Measurements from ENCODE around the gene HIPK4. TPM values are rescaled to one million over a fixed set of nuclear protein-coding genes. Genes with fewer than 3 reads are reported as not detected.
A peak's percentile ranks its signal among the peaks of the same experiment; 100 is the strongest.

HIPK4 gene
- total and polyA plus RNA-seq, 9 of the 15 experiments (the other 6 are each of a cell fraction or from before 2014, with no cell fraction given), result 0.06 to 0.09 TPM; not detected in 7

DNA sequence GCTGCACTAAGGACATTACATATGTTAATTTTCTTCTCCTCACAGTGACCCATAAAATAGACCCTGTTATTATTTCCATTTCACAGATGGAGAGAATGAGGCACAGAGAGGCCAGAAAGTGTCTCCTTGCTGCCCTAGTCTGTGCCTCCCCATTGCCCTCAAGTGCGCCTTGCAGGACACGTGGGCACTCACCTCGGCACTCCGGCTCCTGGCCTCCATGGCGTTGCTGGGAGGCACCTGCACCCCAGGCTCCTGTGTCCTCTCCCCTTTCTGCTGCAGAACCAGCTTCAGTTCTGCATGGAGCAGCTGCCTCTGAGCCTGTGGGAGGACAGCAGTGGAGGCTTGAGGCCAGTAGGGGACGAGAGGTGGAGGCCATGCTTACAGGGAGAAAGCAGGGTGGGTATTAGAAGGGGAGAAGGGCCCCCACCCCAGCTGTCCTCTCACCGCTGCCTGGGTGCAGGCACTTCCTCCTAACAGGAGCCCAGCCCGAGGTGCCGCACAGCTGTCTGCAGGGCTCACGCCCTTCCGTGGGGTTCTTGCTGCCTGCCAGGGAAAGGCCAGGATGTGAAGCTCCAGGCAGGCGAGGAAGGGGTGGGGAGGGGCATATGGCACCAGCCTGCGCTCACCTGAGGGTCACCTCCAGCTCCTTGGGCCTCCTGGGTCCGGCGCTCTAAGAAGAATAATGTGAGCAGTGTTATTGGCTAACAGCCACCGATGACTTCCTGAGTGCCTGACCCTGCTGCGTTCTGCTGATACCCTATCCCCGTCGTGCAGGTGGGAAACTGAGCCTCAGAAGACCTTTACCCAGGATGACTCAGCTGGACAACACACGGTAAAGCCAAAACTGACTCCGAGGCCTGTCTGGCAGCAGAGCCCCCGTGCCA lies 18.0 kb upstream of the HIPK4 start (continued):
- TF ChIP-seq, protein P1, sequence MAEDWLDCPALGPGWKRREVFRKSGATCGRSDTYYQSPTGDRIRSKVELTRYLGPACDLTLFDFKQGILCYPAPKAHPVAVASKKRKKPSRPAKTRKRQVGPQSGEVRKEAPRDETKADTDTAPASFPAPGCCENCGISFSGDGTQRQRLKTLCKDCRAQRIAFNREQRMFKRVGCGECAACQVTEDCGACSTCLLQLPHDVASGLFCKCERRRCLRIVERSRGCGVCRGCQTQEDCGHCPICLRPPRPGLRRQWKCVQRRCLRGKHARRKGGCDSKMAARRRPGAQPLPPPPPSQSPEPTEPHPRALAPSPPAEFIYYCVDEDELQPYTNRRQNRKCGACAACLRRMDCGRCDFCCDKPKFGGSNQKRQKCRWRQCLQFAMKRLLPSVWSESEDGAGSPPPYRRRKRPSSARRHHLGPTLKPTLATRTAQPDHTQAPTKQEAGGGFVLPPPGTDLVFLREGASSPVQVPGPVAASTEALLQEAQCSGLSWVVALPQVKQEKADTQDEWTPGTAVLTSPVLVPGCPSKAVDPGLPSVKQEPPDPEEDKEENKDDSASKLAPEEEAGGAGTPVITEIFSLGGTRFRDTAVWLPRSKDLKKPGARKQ (CRISPR knock-in tag; IDR thresholded peaks at IDR 0.05), result no peak
- TF ChIP-seq ELF2 (CRISPR knock-in tag; IDR thresholded peaks at IDR 0.05) (no peak), TAL1 (IDR thresholded peaks at IDR 0.05) (peak; percentile 69), KAT7 (CRISPR knock-in tag; IDR thresholded peaks at IDR 0.05; ENCODE audit: borderline replicate concordance) (0 out of 2 replicates have a peak, but pooled peaks have one; percentile 59), ZNF79 (CRISPR knock-in tag; IDR thresholded peaks at IDR 0.05; ENCODE audit: low read depth) (no peak), ZFP91 (CRISPR knock-in tag; IDR thresholded peaks at IDR 0.05) (no peak), ZNF512 (tag; IDR thresholded peaks at IDR 0.05) (no peak), GTF2F1 (IDR thresholded peaks at IDR 0.05; ENCODE audit: low read depth, low read length) (no peak), SIX5 (IDR thresholded peaks at IDR 0.05; ENCODE audit: borderline replicate concordance in 1 of 2, insufficient read depth in 1 of 2, low read depth in 1 of 2, low read length in 2 of 2) (no peak), NCOA6 (IDR thresholded peaks at IDR 0.05) (no peak), CC2D1A (IDR thresholded peaks at IDR 0.05) (no peak), TRIM24 (IDR thresholded peaks at IDR 0.05) (no peak), MTF1 (CRISPR knock-in tag; IDR thresholded peaks at IDR 0.05; ENCODE audit: borderline replicate concordance) (no peak), EP300 (IDR thresholded peaks at IDR 0.05; ENCODE audit: low read length) (peak; percentile 38; the same call in 1 of the 2 replicates), COPS2 (conservative IDR thresholded peaks at IDR 0.05) (no peak), TOE1 (IDR thresholded peaks at IDR 0.05; ENCODE audit: borderline replicate concordance) (no peak), TOE1 (CRISPR knock-in tag; IDR thresholded peaks at IDR 0.05; ENCODE audit: borderline replicate concordance, low read depth) (no peak)
- TF ChIP-seq, protein P2, sequence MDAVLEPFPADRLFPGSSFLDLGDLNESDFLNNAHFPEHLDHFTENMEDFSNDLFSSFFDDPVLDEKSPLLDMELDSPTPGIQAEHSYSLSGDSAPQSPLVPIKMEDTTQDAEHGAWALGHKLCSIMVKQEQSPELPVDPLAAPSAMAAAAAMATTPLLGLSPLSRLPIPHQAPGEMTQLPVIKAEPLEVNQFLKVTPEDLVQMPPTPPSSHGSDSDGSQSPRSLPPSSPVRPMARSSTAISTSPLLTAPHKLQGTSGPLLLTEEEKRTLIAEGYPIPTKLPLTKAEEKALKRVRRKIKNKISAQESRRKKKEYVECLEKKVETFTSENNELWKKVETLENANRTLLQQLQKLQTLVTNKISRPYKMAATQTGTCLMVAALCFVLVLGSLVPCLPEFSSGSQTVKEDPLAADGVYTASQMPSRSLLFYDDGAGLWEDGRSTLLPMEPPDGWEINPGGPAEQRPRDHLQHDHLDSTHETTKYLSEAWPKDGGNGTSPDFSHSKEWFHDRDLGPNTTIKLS (IDR thresholded peaks at IDR 0.05; ENCODE audit: borderline replicate concordance, low read depth), result no peak

Measured in K562 (cell line).